DOHH2 (cell line): ENCODE data around the gene CDH4.

Experiments used
- EZH2phosphoT487 ChIP-seq: fragments of 200-600 bp; sonication (generic); IDR thresholded peaks from 2 replicates; pipeline ENCODE4 v1.6.1; 2017; ENCODE audit warnings: borderline replicate concordance, mild to moderate bottlenecking, antibody characterized with exemption, low read length, moderate library complexity, mixed read lengths
- TF ChIP-seq, protein P1 (sequence below): fragments of 200-600 bp; sonication (generic); IDR thresholded peaks from one replicate; pipeline ENCODE4 v1.5.1; 2014; ENCODE audit warnings: antibody characterized with exemption, mild to moderate bottlenecking, low read depth, low read length; ENCODE audit not compliant: poor library complexity, severe bottlenecking

DNA sequence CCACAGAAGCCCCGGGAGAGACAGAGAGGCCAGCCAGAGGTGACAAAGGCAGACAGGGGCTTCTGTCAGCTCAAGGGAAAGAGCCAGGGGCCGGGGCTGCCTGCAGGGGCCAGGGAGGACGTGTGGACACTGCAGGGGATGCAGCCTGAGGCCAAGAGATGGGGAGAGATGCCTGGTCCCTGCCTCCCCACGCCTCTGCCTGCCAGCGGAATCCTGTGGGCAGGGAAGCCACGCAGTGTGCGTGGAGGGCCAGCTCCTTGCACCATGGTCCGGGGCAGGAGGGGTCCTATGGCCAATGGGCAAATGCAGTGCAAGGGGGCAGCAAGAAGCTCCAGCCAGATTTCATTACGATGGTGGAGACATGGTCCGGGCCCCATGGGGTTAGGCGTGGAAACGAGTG, 224.9 kb downstream of the CDH4 start:
- TF ChIP-seq, protein P1, sequence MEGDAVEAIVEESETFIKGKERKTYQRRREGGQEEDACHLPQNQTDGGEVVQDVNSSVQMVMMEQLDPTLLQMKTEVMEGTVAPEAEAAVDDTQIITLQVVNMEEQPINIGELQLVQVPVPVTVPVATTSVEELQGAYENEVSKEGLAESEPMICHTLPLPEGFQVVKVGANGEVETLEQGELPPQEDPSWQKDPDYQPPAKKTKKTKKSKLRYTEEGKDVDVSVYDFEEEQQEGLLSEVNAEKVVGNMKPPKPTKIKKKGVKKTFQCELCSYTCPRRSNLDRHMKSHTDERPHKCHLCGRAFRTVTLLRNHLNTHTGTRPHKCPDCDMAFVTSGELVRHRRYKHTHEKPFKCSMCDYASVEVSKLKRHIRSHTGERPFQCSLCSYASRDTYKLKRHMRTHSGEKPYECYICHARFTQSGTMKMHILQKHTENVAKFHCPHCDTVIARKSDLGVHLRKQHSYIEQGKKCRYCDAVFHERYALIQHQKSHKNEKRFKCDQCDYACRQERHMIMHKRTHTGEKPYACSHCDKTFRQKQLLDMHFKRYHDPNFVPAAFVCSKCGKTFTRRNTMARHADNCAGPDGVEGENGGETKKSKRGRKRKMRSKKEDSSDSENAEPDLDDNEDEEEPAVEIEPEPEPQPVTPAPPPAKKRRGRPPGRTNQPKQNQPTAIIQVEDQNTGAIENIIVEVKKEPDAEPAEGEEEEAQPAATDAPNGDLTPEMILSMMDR, result no peak
- TF ChIP-seq EZH2phosphoT487, result no peak
